H1 (cell line): ENCODE data around the gene LFNG. TPM values are rescaled to one million over a fixed set of nuclear protein-coding genes. Genes with fewer than 3 reads are reported as not detected.

Experiments used
- ASH2L ChIP-seq: fragments of 200-600, 300-600 bp; sonication (generic); IDR thresholded peaks from one replicate; pipeline ENCODE4 v1.7.1; 2017; ENCODE audit warnings: low read length
- CEBPB ChIP-seq: IDR thresholded peaks from 2 replicates; pipeline ENCODE4 v1.6.1; 2012; ENCODE audit warnings: low read depth, low read length
- EGR1 ChIP-seq: IDR thresholded peaks from 2 replicates; pipeline ENCODE4 v1.6.1; 2011; ENCODE audit warnings: low read depth, low read length, borderline replicate concordance
- EP300 ChIP-seq, 2 experiments: IDR thresholded peaks; 1 replicate in 1 of 2; 2 replicates in 1 of 2; pipeline ENCODE4 v1.6.1; 2011 to 2012; ENCODE audit warnings: low read depth in 2 of 2, low read length in 2 of 2, mild to moderate bottlenecking in 2 of 2, borderline replicate concordance in 1 of 2, inconsistent platforms in 1 of 2, moderate library complexity in 1 of 2
- HDAC2 ChIP-seq, 2 experiments: fragments of 300-600 bp in 1 of 2; sonication (generic) in 1 of 2; IDR thresholded peaks; 2 replicates each; pipeline ENCODE4 v1.6.1; 2011 to 2012; ENCODE audit warnings: low read depth in 2 of 2, low read length in 2 of 2, mild to moderate bottlenecking in 2 of 2, moderate library complexity in 2 of 2, borderline replicate concordance in 1 of 2, inconsistent platforms in 1 of 2
- JUND ChIP-seq: IDR thresholded peaks from 2 replicates; pipeline ENCODE4 v1.6.1; 2011; ENCODE audit warnings: mild to moderate bottlenecking, improper control_type of control experiment, low read length
- MAX ChIP-seq: IDR thresholded peaks from 2 replicates; pipeline ENCODE4 v1.6.1; 2012; ENCODE audit warnings: inconsistent platforms
- POU5F1 ChIP-seq: IDR thresholded peaks from 2 replicates; pipeline ENCODE4 v1.6.1; 2011; ENCODE audit warnings: low read depth, mild to moderate bottlenecking, low read length, moderate library complexity
- RAD21 ChIP-seq, 2 experiments: IDR thresholded peaks in 1 of 2; conservative IDR thresholded peaks in 1 of 2; 2 replicates each; pipeline ENCODE4 v1.6.1; 2011; ENCODE audit warnings: low read depth in 2 of 2, low read length in 2 of 2, improper control_type of control experiment in 1 of 2, inconsistent platforms in 1 of 2, mild to moderate bottlenecking in 1 of 2, moderate library complexity in 1 of 2
- SIX5 ChIP-seq: IDR thresholded peaks from 2 replicates; pipeline ENCODE4 v1.6.1; 2011; ENCODE audit warnings: mild to moderate bottlenecking, low read depth, low read length
- SUZ12 ChIP-seq: fragments of 200-600 bp; sonication (generic); IDR thresholded peaks from 2 replicates; pipeline ENCODE4 v1.6.1; 2012; ENCODE audit warnings: mild to moderate bottlenecking, inconsistent platforms, low read length, moderate library complexity, mixed read lengths
- TAF7 ChIP-seq: optimal IDR thresholded peaks from 2 replicates; pipeline ENCODE3; 2011; ENCODE audit warnings: low read depth, mild to moderate bottlenecking, inconsistent platforms, low read length, moderate library complexity, borderline replicate concordance
- TEAD4 ChIP-seq: IDR thresholded peaks from 2 replicates; pipeline ENCODE4 v1.6.1; 2012; ENCODE audit warnings: low read depth, low read length, inconsistent platforms, mixed read lengths
- USF2 ChIP-seq: IDR thresholded peaks from 2 replicates; pipeline ENCODE4 v1.6.1; 2011; ENCODE audit warnings: low read length, improper control_type of control experiment
- polyA plus RNA-seq, 7 experiments: library from polyadenylated mRNA; depleted of rRNA in 3 of 7; stranded (reverse) in 5 of 7; unstranded in 2 of 7; fragments of >200 nt in 5 of 7; fragments of 200-250 nt in 2 of 7; gene quantifications; 1 replicate in 5 of 7; 2 replicates in 1 of 7; 4 replicates in 1 of 7; pipeline versions ENCODE4 v1.2.1 to v1.2.3, GENCODE V29; 2011 to 2013; ENCODE audit warnings: missing spikeins in 2 of 7, mixed read lengths in 2 of 7
- total RNA-seq: library from RNA; stranded (reverse); fragmentation: NEBNext Ultra II Directional; extraction: Animal tissue kit (Norgen Biotek cat#: 25700); gene quantifications from 2 replicates; pipeline ENCODE4 v1.2.1, GENCODE V29; 2021

The LFNG gene
- total and polyA plus RNA-seq, 2 of the 8 experiments (the other 6 are each of a cell fraction or from before 2014, with no cell fraction given), result 31.6 to 35.6 TPM

GRCh38 chr7:2523461-2523936 lies 3.9 kb downstream of the LFNG start (continued):
- TF ChIP-seq EGR1, result no peak
- TF ChIP-seq MAX, result peak; percentile 69
- TF ChIP-seq SIX5, result no peak
- no peak for TF ChIP-seq SUZ12
- 0 out of 2 replicates have a peak, but pooled peaks have one; percentile 2 for TF ChIP-seq TEAD4
- no peak for TF ChIP-seq HDAC2 (IDR thresholded peaks at IDR 0.05; ENCODE audit: borderline replicate concordance in 1 of 2, low read depth in 2 of 2, low read length in 2 of 2)
- 0 out of 3 replicates have a peak, but pooled peaks of 1 of the 2 experiments have one; percentile 12 for TF ChIP-seq EP300 (IDR thresholded peaks at IDR 0.05; ENCODE audit: borderline replicate concordance in 1 of 2, low read depth in 2 of 2, low read length in 2 of 2)
- no peak for TF ChIP-seq TAF7
- no peak for TF ChIP-seq CEBPB
- no peak for TF ChIP-seq POU5F1
- TF ChIP-seq JUND, result no peak
- no peak for TF ChIP-seq RAD21 (IDR thresholded peaks at IDR 0.05 in 1 of 2, conservative IDR thresholded peaks at IDR 0.05 in 1 of 2; ENCODE audit: low read depth in 2 of 2, low read length in 2 of 2)
- TF ChIP-seq USF2, result no peak
- TF ChIP-seq ASH2L, result no peak
